Measurements from ENCODE around the gene RSAD2. TPM values are rescaled to one million over a fixed set of nuclear protein-coding genes. Genes with fewer than 3 reads are reported as not detected.

Gene RSAD2
- total RNA-seq, 1 experiment from 2014 or later, result not detected

GRCh38 chr2:6920743-6921064 lies 43.1 kb downstream of the RSAD2 start (continued):
- TF ChIP-seq SP1 (CRISPR knock-in tag; conservative IDR thresholded peaks at IDR 0.05) (no peak), CBFB (CRISPR knock-in tag; IDR thresholded peaks at IDR 0.05; ENCODE audit: low read depth) (no peak), NR3C1 (CRISPR knock-in tag; conservative IDR thresholded peaks at IDR 0.05; ENCODE audit: low read depth) (no peak), ZNF423 (CRISPR knock-in tag; IDR thresholded peaks at IDR 0.05) (no peak), MYBL2 (CRISPR knock-in tag; IDR thresholded peaks at IDR 0.05) (no peak), ZNF532 (CRISPR knock-in tag; IDR thresholded peaks at IDR 0.05; ENCODE audit: borderline replicate concordance) (no peak), FOXJ3 (CRISPR knock-in tag; IDR thresholded peaks at IDR 0.05; ENCODE audit: borderline replicate concordance) (no peak), CREM (CRISPR knock-in tag; IDR thresholded peaks at IDR 0.05) (no peak), STAT6 (CRISPR knock-in tag; conservative IDR thresholded peaks at IDR 0.05; ENCODE audit: low read depth) (no peak), MXD4 (CRISPR knock-in tag; IDR thresholded peaks at IDR 0.05; ENCODE audit: borderline replicate concordance) (no peak), JUN (CRISPR knock-in tag; IDR thresholded peaks at IDR 0.05) (no peak)
- TF ChIP-seq, protein P1, sequence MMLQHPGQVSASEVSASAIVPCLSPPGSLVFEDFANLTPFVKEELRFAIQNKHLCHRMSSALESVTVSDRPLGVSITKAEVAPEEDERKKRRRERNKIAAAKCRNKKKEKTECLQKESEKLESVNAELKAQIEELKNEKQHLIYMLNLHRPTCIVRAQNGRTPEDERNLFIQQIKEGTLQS (CRISPR knock-in tag; conservative IDR thresholded peaks at IDR 0.05), result no peak
- TF ChIP-seq, protein P2, sequence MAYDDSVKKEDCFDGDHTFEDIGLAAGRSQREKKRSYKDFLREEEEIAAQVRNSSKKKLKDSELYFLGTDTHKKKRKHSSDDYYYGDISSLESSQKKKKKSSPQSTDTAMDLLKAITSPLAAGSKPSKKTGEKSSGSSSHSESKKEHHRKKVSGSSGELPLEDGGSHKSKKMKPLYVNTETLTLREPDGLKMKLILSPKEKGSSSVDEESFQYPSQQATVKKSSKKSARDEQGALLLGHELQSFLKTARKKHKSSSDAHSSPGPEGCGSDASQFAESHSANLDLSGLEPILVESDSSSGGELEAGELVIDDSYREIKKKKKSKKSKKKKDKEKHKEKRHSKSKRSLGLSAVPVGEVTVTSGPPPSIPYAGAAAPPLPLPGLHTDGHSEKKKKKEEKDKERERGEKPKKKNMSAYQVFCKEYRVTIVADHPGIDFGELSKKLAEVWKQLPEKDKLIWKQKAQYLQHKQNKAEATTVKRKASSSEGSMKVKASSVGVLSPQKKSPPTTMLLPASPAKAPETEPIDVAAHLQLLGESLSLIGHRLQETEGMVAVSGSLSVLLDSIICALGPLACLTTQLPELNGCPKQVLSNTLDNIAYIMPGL (CRISPR knock-in tag; IDR thresholded peaks at IDR 0.05), result no peak
- TF ChIP-seq, protein P3, sequence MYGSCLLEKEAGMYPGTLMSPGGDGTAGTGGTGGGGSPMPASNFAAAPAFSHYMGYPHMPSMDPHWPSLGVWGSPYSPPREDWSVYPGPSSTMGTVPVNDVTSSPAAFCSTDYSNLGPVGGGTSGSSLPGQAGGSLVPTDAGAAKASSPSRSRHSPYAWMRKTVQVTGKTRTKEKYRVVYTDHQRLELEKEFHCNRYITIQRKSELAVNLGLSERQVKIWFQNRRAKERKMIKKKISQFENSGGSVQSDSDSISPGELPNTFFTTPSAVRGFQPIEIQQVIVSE (CRISPR knock-in tag; IDR thresholded peaks at IDR 0.05; ENCODE audit: borderline replicate concordance), result no peak

DNA sequence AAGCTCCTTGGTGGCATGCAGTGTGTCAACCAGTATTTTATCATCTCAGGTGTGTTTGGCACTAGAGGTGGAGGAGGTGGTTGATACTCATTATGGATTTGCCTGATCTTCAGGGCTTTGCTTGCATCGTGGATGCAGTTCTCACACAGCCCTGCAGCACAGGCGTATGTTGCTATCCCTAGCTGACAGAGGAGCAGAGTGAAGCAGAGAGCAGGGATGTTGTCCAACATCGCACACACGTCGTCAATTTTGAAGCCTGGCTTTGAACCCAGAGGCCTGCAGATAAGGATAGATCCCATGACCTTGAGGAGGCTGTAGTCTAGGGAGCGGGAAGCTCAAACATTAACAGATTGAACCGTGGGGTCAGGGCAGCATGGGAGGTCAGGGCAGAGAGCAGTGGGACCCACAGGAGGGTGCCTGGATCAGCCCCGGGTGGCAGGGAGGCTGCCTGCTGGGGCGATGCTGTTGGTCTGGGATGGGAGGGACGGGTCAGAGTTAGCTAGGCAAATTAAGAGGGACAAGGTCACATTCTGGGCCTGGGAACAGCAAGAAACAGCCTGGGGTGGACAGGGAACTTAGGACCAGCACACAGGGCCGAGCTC lies 43.8 kb downstream of the RSAD2 start:
- Mint-ChIP-seq H3K4me1 (peaks cover 36% of the 10 kb centered on the region), H3K36me3 (no peaks in the 10 kb centered on the region), H3K27ac (no peak overlapping the region), H3K27me3 (ENCODE audit: low read depth) (peaks cover 17% of the 10 kb centered on the region), H3K4me3 (no peak overlapping the region), H3K9me3 (no peaks in the 10 kb centered on the region)
- TF ChIP-seq ZSCAN18 (CRISPR knock-in tag; IDR thresholded peaks at IDR 0.05) (no peak), GABPB1 (CRISPR knock-in tag; IDR thresholded peaks at IDR 0.05) (peak; percentile 48; the same call in 1 of the 2 replicates)
- POLR2A ChIA-PET, result no interaction called here
- no peak for DNase-seq (ENCODE audit: low spot score)
- ATAC-seq, result no peak
- CTCF ChIA-PET, result no interaction called here

Measured in WTC11 (cell line).